Right lobe of liver (tissue), 6 donors: Measurements from ENCODE around the gene ENTREP1. TPM values are rescaled to one million over a fixed set of nuclear protein-coding genes. Genes with fewer than 3 reads are reported as not detected.

Source experiments
- ATAC-seq, 4 donors: fragments of 200-7000 bp; cut with Tn5 transposase; one replicate each; pipeline ENCODE4 v1.9.1; 2020; ENCODE audit warnings: mild to moderate bottlenecking in 4 of 4, moderate library complexity in 4 of 4
- DNase-seq, 3 donors: peaks; one replicate each; pipeline ENCODE4 v3.0.0-alpha.2; 2020
- H3K27ac ChIP-seq, 3 donors: fragments of 200-600 bp; one replicate each; pipeline ENCODE4 v1.8.0; 2022
- H3K27me3 ChIP-seq, 2 donors: fragments of 200-600 bp; one replicate each; pipeline ENCODE4 v1.8.0; 2022
- H3K36me3 ChIP-seq, 4 donors: fragments of 200-600 bp; sonication (generic) in 1 of 4; one replicate each; pipeline versions ENCODE4 v1.5.1 to v1.8.0; 2017 to 2022; ENCODE audit warnings: control low read depth in 1 of 4
- H3K4me1 ChIP-seq, 4 donors: fragments of 200-600 bp; sonication (generic) in 1 of 4; one replicate each; pipeline versions ENCODE4 v1.5.1 to v1.8.0; 2017 to 2022; ENCODE audit warnings: control low read depth in 1 of 4
- H3K4me3 ChIP-seq, 3 donors: fragments of 200-600 bp; one replicate each; pipeline ENCODE4 v1.8.0; 2022
- H3K9me3 ChIP-seq, 4 donors: fragments of 200-600 bp; sonication (generic) in 1 of 4; one replicate each; pipeline versions ENCODE4 v1.5.1 to v1.8.0; 2017 to 2022; ENCODE audit warnings: control low read depth in 1 of 4
- CTCF ChIP-seq, 4 donors: fragments of 200-600 bp in 3 of 4; fragments of 450-650 bp in 1 of 4; IDR thresholded peaks; one replicate each; pipeline versions ENCODE4 v1.5.1 to v1.8.0; 2016 to 2022; ENCODE audit warnings: antibody characterized with exemption in 4 of 4, mild to moderate bottlenecking in 2 of 4
- POLR2A ChIP-seq: fragments of 450-650 bp; IDR thresholded peaks from one replicate; pipeline ENCODE4 v1.6.1; 2017; ENCODE audit warnings: antibody characterized with exemption, mild to moderate bottlenecking
- WGBS: methylation state at CpG from one replicate; pipeline ENCODE4 v1.1.6; 2018; ENCODE audit warnings: low coverage, low lambda C conversion rate; ENCODE audit not compliant: insufficient coverage; ENCODE audit errors: missing lambda C conversion rate; 5-methylcytosine and 5-hydroxymethylcytosine counted together
- intact Hi-C, 2 donors: fragments of 100-400 bp; cut with DNase I; formaldehyde crosslinking; loops; one replicate each; pipeline versions ENCODE4 v1.11.2 to v1.14.1; 2022
- total RNA-seq, 6 experiments: library from RNA; depleted of rRNA in 2 of 6; stranded (reverse); fragments of >200 nt in 2 of 6; fragmentation: NEBNext Ultra II Directional in 3 of 6; extraction: Animal tissue kit (Norgen Biotek cat#: 25700) in 3 of 6; gene quantifications; one replicate each; pipeline versions ENCODE4 v1.1.0 to v1.2.4, GENCODE V29; 2016 to 2023
- donor health status: DM: no; HTN: yes; CAD: no.
- donor health status: DM: no; HTN: no; CAD: no.
- donor health status: DM: no; HTN: no; CAD: no.
- donor health status: DM: no; HTN: yes; CAD: no.
- donor health status: DM: no; HTN: yes; CAD: no.

ENTREP1 gene
- total RNA-seq, 6 experiments from 2014 or later = 0.12 to 0.42 (median 0.30) TPM

- H3K4me3 ChIP-seq = no peak overlapping the region
- H3K9me3 ChIP-seq = no peaks in the 10 kb centered on the region
- WGBS = 5% methylated on average over 6 of the region's 16 CpGs
- no peaks in the 10 kb centered on the region for H3K36me3 ChIP-seq
- DNase-seq (peak in 2 of 3 donors; percentile 40 to 68), ATAC-seq (peak; percentile 90 to 98 (median 96))
- intact Hi-C loops = loop anchor here (5.0 kb wide), 1 partner anchor 125 kb away; no protein-coding TSS in a partner anchor
- H3K27me3 ChIP-seq = no peaks in the 10 kb centered on the region
- TF ChIP-seq POLR2A = no peak
- TF ChIP-seq CTCF (IDR thresholded peaks at IDR 0.05) = peak; percentile 71 to 87 (median 76)
- H3K27ac ChIP-seq = no peak overlapping the region
- H3K4me1 ChIP-seq = no peaks in the 10 kb centered on the region
Observed at GRCh38 chr9:69421908-69422801, 97.1 kb downstream of the ENTREP1 start.

GRCh38 chr9:69425136-69425801, 100.3 kb downstream of the ENTREP1 start:
- DNase-seq = no peak

DNA sequence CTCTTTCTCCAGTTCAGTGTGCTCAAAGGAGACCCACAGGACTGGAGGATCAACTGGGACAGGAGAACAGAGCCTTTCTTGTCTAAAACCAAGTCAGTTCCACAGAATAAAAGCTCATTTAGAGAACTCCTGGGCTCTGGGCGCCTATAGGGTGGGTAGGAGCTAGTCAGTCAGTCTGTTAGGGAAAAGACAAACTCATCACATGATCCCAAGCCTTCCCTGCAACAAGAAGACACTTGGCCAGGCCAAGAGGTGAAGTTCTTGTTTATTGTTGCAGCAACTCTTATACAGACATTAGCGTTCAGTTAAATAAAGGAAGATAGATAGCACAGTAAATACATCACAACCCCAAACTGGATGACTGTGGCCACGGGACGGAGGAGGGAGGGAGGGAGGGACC, 102.3 kb downstream of the ENTREP1 start:
- Histone ChIP-seq H3K27ac (no peak overlapping the region), H3K27me3 (no peaks in the 10 kb centered on the region), H3K36me3 (no peaks in the 10 kb centered on the region), H3K4me3 (no peak overlapping the region), H3K4me1 (no peaks in the 10 kb centered on the region), H3K9me3 (no peaks in the 10 kb centered on the region)
- intact Hi-C loops = no loop called here
- no peak for ATAC-seq
- no peak for DNase-seq
- 78% methylated on average over 3 of the region's 4 CpGs for WGBS
- no peak for TF ChIP-seq POLR2A
- TF ChIP-seq CTCF (IDR thresholded peaks at IDR 0.05) = no peak

More at GRCh38 chr9:69425136-69425801, 100.3 kb downstream of the ENTREP1 start:
- Histone ChIP-seq H3K4me3 (no peak overlapping the region), H3K4me1 (no peaks in the 10 kb centered on the region), H3K9me3 (no peaks in the 10 kb centered on the region), H3K27me3 (no peaks in the 10 kb centered on the region), H3K27ac (no peak overlapping the region), H3K36me3 (no peaks in the 10 kb centered on the region)
- intact Hi-C loops = no loop called here
- ATAC-seq = no peak
- TF ChIP-seq POLR2A (no peak), CTCF (IDR thresholded peaks at IDR 0.05) (no peak)
- WGBS = 81% methylated on average over 4 of the region's 17 CpGs

DNA sequence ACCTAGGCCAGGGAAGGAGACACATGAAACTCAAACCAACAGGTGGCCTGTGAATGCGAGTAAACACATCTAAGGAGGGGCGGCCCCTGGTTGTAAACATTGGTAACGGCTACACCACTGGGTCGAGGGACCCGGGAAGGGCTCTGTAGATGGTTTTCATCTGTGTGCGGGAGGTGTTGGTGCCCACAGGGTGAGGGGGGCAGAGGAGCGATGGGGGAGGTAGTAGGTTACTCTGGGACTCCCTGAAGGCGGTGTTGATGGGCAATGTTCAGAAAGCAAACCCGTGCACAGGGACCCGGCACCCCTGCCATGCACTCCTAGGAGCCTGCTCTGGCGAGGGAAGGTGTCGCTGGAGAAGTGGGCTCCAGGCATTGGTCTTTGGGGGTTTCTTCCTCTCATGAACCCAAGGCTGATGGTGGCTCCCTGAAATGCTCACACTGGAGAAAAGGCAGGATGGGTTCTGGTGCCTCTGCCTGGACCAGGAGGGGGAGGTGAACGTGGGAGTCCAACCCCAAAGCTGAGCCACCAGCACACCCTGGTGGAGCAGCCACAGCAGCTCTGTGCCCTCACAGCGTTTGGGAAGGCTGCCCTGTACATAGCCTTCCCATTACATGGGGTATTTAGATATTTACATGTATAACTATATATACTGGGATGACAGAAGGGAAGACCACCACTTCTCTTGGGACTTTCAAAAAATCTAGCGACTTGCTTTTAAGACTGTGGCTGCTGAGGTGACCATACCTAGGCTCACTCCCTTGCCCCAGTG, 103.2 kb downstream of the ENTREP1 start:
- TF ChIP-seq POLR2A = no peak
- no peak for TF ChIP-seq CTCF (IDR thresholded peaks at IDR 0.05)
- WGBS = 79% methylated on average over 8 of the region's 15 CpGs
- no peaks in the 10 kb centered on the region for H3K27me3 ChIP-seq
- intact Hi-C loops = no loop called here
- H3K4me3 ChIP-seq = no peak overlapping the region
- H3K4me1 ChIP-seq = no peaks in the 10 kb centered on the region
- no peak for DNase-seq
- H3K36me3 ChIP-seq = no peaks in the 10 kb centered on the region
- H3K9me3 ChIP-seq = no peaks in the 10 kb centered on the region
- ATAC-seq = no peak
- no peak overlapping the region for H3K27ac ChIP-seq
